HG03039 (cell line): ENCODE measurements around the gene HTD2.
"Not testable (repeated sequence)": the region's sequence is repeated elsewhere in the genome, so short reads cannot be mapped to it uniquely, and the experiment has no call there.

Experiments
- ATAC-seq: cut with Tn5 transposase; IDR thresholded peaks from one replicate; pipeline ENCODE4 v1.9.1; 2021; ENCODE audit warnings: mild to moderate bottlenecking, moderate library complexity; ENCODE audit not compliant: unreplicated experiment

The HTD2 gene

DNA sequence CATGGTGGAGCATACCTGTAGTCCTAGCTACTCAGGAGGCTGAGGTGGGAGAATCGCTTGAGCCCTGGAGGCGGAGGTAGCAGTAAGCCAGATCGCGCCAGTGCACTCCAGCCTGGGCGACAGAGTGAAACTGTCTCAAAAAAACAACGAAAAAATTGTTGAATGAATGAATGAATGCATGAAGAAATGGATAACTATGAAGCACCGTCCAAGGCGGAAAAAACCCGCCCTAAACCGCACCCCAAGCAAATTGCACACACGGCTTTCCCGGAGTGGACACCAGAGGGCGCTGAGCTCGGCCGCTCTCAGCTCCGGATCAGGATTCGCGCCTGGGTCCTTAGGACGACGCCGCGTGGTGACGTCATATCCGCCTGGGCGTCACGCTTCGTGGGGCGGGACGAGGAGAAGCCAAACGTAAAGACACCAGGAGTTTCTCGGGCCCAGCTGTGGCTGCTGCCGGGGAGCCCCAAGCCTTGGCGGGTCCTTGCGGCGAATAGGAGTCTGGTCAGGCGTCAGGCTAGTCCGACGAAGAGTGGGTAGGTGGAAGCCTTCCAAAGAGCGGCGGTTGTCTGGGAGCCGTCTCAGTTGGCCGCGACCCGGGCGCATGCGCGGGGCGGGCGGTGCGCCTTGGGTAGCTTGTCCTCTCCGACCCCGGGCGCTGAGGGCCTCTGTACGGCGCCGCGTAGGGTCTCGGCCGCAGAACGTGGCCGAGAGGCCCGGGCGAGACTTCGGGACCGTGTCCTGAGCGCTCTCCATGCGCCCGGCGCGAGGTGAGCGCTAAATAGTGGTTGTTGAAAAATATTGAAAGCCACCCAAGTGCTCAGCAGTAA lies at the start of gene HTD2, which contains the start of gene RPP14:
Gene HTD2, plus strand, starts transcription at position 639 of the 830 bp plus-strand sequence. CDS start 11,094 bp downstream, outside the sequence.
Gene RPP14, plus strand, starts transcription at position 364 of the 830 bp plus-strand sequence. CDS start 4,085 bp downstream, outside the sequence.
- peak; percentile 84 for ATAC-seq

DNA sequence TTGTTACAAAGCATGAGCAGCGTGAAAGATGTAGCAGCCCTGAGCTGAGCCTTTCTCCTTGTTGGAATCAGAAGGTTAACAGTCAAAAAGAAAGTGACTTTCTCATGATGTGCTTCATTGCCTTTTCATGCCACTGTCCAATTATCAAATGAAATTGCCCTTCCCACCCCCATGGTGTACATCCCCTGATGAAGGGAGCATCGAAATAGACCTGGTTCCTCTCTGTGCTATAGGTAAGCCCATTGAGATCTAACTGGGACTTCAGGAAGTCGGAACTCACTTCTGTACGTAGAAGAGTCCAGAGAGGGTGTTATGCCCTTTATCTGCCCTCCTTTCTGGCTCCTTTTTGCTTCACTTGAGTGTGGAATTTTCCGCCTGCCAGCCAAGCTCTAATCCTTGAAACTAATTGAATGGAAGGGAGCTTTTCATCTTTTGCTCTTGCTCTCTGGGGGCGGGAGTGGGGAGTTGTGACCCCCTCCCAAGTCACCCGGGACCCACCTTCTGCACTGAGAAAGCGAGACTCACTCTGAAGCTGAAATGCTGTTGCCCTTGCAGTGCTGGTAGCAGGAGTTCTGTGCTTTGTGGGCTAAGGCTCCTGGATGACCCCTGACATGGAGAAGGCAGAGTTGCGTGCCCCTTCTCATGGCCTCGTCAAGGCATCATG lies 47.8 kb upstream of the HTD2 start:
- ATAC-seq = no peak

DNA sequence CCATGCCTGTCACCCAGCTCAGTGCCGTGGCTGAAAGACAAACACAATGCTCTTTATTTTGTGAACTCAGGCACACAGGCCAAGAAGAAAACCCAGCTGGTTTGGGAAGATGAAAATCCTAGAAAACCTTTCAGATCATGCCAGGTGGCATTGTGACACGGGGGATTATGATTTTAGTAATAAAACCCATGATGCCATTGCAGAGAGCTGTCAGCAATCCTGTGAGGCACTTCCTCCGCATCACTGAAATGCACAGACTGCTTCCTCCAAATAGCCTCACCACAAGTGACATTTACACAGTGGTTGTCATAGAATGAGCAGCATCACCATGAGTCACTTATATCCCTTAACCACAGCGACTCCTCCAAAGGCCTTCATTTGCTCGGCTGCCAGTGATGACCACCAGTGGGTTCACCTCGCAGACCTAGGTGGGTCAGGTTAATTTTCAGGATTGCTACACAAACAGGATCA lies 46.0 kb upstream of the HTD2 start:
- ATAC-seq = no peak

- ATAC-seq = no peak
Measured at GRCh38 chr3:58260733-58261132, 45.6 kb upstream of the HTD2 start.

- no peak for ATAC-seq
Measured at GRCh38 chr3:58261954-58262666, 44.2 kb upstream of the HTD2 start.

DNA sequence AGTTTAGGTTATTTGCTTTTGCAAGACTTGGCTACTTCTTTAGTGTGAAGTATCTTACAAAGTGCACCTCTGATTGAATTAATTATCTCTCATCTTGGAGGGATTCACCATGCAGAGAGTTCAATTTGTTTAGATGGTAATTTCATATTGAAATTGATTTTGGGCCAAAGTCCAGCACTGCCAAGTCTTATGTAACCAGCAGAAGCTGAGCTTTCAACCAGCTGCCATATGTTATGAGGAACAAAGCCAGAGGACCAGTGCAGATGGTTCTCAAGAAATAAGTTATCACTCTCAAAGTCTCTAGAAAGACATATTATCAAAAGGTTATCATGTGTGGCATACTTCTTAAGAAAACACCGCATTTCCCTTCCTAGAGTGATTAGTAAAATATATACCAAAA lies 39.7 kb upstream of the HTD2 start:
- ATAC-seq = no peak

DNA sequence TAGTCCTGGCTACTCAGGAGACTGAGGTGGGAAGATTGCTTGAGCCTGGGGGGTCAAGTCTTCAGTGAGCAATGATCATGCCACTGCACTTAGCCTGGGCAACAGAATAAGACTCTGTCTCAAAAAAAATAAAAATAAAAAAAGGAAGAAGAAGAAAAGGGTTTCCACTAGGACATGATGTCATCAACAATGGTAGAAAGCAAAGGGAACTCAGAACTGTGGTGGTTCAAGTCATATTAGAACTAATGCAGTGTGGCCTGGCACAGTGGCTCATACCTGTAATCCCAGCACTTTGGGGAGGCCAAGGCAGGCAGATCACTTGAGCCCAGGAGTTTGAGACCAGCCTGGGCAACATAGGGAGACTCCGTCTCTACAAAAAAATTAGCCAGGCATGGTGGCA lies 38.8 kb upstream of the HTD2 start:
- not testable (repeated sequence) for ATAC-seq

DNA sequence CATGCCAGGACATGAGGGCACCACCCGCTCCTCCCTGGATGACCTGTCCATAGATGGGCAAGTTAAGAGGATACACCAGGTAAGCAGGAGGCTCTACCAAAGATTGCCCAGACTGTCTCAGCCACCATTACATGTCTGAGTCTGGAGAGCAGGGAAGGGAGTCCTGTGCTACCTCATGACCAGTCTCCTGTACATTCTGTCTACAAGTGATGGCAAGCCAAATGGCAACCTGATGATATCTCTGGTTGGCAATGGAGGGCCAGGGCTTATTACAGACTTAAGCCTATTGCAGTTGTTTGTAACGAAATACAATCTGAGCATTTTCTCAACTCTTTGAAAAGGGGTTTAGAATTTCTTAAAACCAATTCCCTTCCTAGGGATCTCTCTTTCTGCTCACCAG lies 37.0 kb upstream of the HTD2 start:
- ATAC-seq = no peak

DNA sequence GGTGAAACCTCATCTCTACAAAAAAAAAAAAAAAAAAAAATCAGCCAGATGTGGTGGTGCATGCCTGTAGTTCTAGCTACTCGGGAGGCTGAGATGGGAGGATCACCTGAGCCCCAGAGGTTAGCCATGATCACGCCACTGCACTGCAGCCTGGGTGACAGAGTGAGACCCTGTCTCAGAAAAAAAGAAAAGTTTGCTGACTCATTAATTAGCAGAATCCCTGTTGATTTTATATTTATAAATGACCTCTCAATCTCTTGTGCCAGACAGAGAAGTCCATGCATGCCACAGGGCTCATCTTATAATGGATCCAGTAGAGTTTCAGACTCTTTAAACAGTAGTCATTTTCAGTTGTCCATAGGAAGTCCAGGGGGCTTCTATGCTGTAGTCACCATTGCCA lies 35.8 kb upstream of the HTD2 start:
- no peak for ATAC-seq

DNA sequence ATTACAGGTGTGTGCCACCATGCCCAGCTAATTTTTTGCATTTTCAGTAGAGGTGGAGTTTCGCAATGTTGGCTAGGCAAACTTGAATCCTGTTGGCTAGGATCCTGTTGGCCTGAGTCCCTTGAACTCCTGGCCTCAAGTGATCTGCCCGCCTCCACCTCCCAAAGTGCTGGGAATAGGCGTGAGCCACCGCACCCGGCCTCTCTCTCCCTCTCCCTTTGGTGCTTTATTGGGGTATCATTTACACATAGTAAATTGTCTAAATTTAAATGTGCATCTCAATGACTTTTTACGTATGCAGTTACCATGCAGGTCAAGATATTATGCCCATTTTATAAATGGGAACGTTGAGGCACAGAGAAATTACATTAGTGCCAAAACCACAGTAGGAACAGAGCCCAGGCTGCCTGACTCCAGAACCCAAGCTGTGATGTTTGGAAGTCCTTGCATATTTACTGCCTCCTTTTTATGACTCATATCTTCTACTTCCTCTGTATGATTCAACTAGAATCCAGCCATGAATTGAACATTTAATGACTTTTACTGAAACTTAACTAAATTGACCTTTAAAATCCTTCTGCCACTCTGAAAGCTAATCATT lies 34.3 kb upstream of the HTD2 start:
- no peak for ATAC-seq

GRCh38 chr3:58272891-58273290 lies 33.4 kb upstream of the HTD2 start:
- no peak for ATAC-seq

- ATAC-seq = not testable (repeated sequence)
Measured at GRCh38 chr3:58273362-58273761, 33.0 kb upstream of the HTD2 start.

DNA sequence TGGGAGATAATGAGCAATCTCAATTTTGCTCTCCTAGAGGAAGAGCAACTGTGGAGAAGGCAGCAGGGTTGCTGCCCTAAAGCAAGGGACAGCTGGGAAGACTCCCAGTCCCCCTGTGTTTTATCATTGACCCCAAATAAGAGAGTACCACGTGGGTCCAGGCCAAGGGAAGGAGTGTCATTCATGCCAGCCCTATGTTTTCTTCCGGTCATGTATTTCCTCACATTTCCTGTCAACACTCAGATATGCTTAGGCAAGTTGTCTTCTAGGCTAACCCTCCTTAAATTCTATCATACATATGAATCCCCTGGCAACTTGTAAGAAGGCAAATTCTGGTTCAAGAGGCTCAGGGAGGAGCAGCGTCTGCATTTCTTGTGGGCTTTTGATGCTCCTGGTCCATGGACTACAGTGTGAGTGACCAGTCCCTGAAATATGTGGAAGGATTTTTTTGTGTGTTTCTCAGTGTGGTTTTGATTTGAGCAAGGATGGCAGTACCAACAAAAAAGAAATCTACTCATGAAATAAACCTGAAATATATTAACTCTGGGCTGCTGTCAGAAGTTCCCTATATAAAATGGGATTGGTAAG lies 32.2 kb upstream of the HTD2 start:
- ATAC-seq = no peak

DNA sequence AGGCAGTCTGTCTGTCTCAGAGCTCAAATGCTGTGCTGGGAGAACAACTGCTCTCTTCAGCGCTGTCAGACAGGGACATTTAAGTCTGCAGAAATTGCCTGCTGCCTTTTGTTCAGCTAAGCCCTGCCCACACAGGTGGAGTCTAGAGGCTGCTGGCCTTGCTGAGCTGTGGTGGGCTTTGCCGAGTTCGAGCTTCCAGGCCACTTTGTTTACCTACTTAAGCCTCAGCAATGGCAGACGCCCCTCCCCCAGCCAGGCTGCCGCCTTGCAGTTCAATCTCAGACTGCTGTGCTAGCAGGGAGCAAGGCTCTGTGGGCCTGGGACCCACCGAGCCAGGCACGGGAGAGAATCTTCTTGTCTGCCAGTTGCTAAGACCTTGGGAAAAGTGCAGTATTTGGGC lies 25.3 kb upstream of the HTD2 start:
- ATAC-seq = no peak

DNA sequence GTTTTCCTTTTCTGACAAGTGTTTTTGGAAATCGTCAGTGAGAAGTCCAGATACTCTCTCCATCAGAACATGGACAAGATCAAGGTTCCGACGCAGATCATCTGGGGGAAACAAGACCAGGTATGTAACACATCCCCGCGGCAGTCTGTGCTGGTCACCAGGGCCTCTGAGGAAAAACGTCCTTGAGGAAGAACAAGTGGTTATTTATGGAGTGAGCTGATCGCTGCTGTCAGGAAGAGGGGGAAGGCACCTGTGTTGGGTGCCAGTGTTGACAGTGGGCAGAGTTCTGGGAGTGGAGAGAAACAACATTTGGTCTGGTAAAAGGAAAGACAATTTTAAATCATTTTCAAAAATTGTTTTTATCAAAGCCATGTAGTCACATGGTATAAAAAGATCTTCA lies 21.0 kb upstream of the HTD2 start:
- no peak for ATAC-seq

- no peak for ATAC-seq
Measured at GRCh38 chr3:58287354-58287753, 19.0 kb upstream of the HTD2 start.

DNA sequence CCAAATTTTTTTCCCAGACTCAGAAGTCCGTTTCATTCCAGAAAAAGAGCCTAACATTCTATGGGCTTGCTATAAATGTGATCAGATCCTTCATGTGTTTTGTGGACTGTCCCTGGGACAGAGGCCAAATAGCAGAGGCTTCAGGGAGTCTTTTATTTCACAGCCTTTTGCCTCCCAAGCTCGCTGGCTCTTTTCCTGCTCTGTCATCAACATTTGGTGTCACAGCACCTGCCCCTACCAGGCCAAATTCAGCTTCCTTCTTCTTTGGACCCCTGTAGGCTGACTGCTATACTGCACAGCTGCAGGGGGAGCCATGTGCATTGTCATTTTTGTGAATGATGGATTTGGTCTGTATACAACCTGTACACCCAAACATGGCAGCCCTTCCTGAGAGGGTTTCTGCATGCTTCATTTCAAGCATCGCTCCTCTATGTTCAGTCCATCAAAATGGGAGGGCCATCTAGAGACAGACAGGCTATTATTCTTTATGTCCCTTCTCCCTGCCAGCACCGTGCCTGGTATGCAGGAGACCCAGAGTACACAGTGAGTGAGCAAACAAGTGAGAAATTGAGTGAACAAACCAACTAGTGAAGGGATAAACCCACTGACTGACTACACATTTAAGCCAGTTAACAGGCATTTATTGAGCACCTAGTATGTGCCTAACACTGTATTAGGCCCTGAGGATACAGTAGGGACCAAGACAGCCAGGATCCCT lies 18.1 kb upstream of the HTD2 start:
- no peak for ATAC-seq

DNA sequence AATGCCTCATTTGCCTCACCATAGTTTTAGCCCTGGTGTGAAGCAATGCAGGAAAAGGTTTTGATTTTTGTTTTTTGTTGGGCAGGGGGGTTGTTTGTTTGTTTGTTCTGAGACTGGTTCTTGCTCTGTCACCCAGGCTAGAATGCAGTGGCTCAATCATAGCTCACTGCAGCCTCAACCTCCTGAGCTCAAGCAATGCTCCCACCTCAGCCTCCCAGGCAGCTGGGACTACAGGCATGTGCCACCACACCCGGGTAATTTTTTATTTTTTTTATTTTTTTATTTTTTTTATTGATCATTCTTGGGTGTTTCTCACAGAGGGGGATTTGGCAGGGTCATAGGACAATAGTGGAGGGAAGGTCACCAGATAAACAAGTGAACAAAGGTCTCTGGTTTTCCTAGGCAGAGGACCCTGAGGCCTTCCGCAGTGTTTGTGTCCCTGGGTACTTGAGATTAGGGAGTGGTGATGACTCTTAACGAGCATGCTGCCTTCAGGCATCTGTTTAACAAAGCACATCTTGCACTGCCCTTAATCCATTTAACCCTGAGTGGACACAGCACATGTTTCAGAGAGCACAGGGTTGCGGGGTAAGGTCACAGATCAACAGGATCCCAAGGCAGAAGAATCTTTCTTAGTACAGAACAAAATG lies 17.2 kb upstream of the HTD2 start:
- not testable (repeated sequence) for ATAC-seq

GRCh38 chr3:58290446-58290845 lies 15.9 kb upstream of the HTD2 start:
- ATAC-seq = not testable (repeated sequence)
